GM20431 (cell line): Measurements from ENCODE around the gene JUNB.
"Not testable (repeated sequence)": the region's sequence is repeated elsewhere in the genome, so short reads cannot be mapped to it uniquely, and the experiment has no call there.

ENCODE experiments used
- in situ Hi-C: fragments of 300-500 bp; cut with MseI, MboI; formaldehyde crosslinking; loops from one replicate; pipeline ENCODE4 v1.15.0; 2020; ENCODE audit warnings: low sequenced_read_pairs; ENCODE audit not compliant: unreplicated experiment

The JUNB gene

GRCh38 chr19:12801466-12802266 is 10.4 kb downstream of the JUNB start, which contains the start of the genes PRDX2 and THSD8:
Gene PRDX2 (minus strand): TSS chr19:12801800. CDS start chr19:12801261, 539 bp downstream.
Gene THSD8 (plus strand): TSS chr19:12802069. CDS start chr19:12802072, 3 bp downstream.
- in situ Hi-C loops, result no loop called here

GRCh38 chr19:12802267-12803106 is 11.2 kb downstream of the JUNB start:
- in situ Hi-C loops, result no loop called here

- in situ Hi-C loops, result no loop called here
Observed at GRCh38 chr19:12804051-12804450, 12.8 kb downstream of the JUNB start.

GRCh38 chr19:12806242-12807081 is 15.2 kb downstream of the JUNB start, which contains the start of gene RNASEH2A:
Gene RNASEH2A (plus strand): TSS chr19:12806584. CDS start chr19:12806674, 90 bp downstream.
- in situ Hi-C loops, result no loop called here

- in situ Hi-C loops, result no loop called here
Observed at GRCh38 chr19:12815088-12815487, 23.8 kb downstream of the JUNB start.

- in situ Hi-C loops, result not testable (repeated sequence)
Observed at GRCh38 chr19:12817188-12817587, 25.9 kb downstream of the JUNB start.

GRCh38 chr19:12817810-12818209 is 26.5 kb downstream of the JUNB start:
- in situ Hi-C loops, result not testable (repeated sequence)

- in situ Hi-C loops, result no loop called here
Observed at GRCh38 chr19:12821761-12822160, 30.5 kb downstream of the JUNB start.

GRCh38 chr19:12825254-12826131 is 34.2 kb downstream of the JUNB start:
- in situ Hi-C loops, result no loop called here

- in situ Hi-C loops, result no loop called here
Observed at GRCh38 chr19:12828494-12828893, 37.2 kb downstream of the JUNB start.

GRCh38 chr19:12833418-12833737 is 42.1 kb downstream of the JUNB start:
- in situ Hi-C loops, result no loop called here

- in situ Hi-C loops, result no loop called here
Observed at GRCh38 chr19:12833738-12834565, 42.7 kb downstream of the JUNB start.

GRCh38 chr19:12834566-12834943 is 43.3 kb downstream of the JUNB start, which contains the start of gene RTBDN:
Gene RTBDN (minus strand): TSS chr19:12834579. CDS start chr19:12829979, 4,600 bp downstream.
- in situ Hi-C loops, result no loop called here

- in situ Hi-C loops, result no loop called here
Observed at GRCh38 chr19:12834976-12835757, 43.9 kb downstream of the JUNB start.

- in situ Hi-C loops, result no loop called here
Observed at GRCh38 chr19:12836529-12836863, 45.2 kb downstream of the JUNB start.

GRCh38 chr19:12837225-12837624 is 45.9 kb downstream of the JUNB start:
- in situ Hi-C loops, result no loop called here

- in situ Hi-C loops, result no loop called here
Observed at GRCh38 chr19:12838182-12838885, 47.0 kb downstream of the JUNB start, which contains the start of gene MAST1. Gene MAST1 (plus strand): TSS chr19:12838515. CDS start chr19:12838573, 58 bp downstream.
